A549 (cell line): ENCODE results near the gene PIP4K2A. TPM values are rescaled to one million over a fixed set of nuclear protein-coding genes. Genes with fewer than 3 reads are reported as not detected.
A peak's percentile ranks its signal among the peaks of the same experiment; 100 is the strongest.
"Not testable (repeated sequence)": the region's sequence is repeated elsewhere in the genome, so short reads cannot be mapped to it uniquely, and the experiment has no call there.

Experiments
- ATAC-seq, 2 experiments: fragments of 200-7000 bp in 1 of 2; fragments of >200 bp in 1 of 2; cut with Nextera tagmentation in 1 of 2; cut with Tn5 transposase in 1 of 2; 3 replicates each; pipeline versions ENCODE4 v1.8.0 to v1.9.1; 2018 to 2020; ENCODE audit warnings: mild to moderate bottlenecking in 1 of 2, moderate library complexity in 1 of 2
- CTCF ChIA-PET: fragments of 300-600 bp; sonication (Branson Sonifier 250); formaldehyde crosslinking; extraction: SDS; loops from one replicate; lab custom pipeline; 2021; ENCODE audit warnings: antibody characterized with exemption, inconsistent platforms; lab: Yijun Ruan, JAX
- POLR2A ChIA-PET: fragments of 350-600 bp; formaldehyde crosslinking; extraction: SDS; loops from one replicate; lab custom pipeline; 2021; ENCODE audit warnings: antibody characterized with exemption, inconsistent platforms; lab: Yijun Ruan, JAX
- DNase-seq, 2 experiments: peaks; one replicate each; pipeline versions ENCODE4 v3.0.0 to v3.0.0-alpha.2; 2011 to 2016; ENCODE audit warnings: low read depth in 1 of 2, low spot score in 1 of 2
- FAIRE-seq: peaks from 2 replicates; lab custom pipeline; 2011; peaks lifted over from hg19 to GRCh38; lab: Jason Lieb, UNC
- H3K27ac ChIP-seq, 2 experiments: fragments of >200 bp; sonication (Bioruptor Twin); formaldehyde crosslinking; 3 replicates each; pipeline ENCODE4 v1.5.1; 2016 to 2017
- H3K4me1 ChIP-seq: fragments of >200 bp; sonication (Bioruptor Twin); formaldehyde crosslinking; 3 replicates; pipeline ENCODE4 v1.6.1; 2016
- H3K4me2 ChIP-seq: fragments of >200 bp; sonication (Bioruptor Twin); formaldehyde crosslinking; 3 replicates; pipeline ENCODE4 v1.6.1; 2016
- H3K4me3 ChIP-seq: fragments of >200 bp; sonication (Bioruptor Twin); formaldehyde crosslinking; 3 replicates; pipeline ENCODE4 v1.5.1; 2016
- H3K9me3 ChIP-seq: fragments of >200 bp; sonication (Bioruptor Twin); formaldehyde crosslinking; 3 replicates; pipeline ENCODE4 v1.6.1; 2016
- CHD2 ChIP-seq: fragments of 150-350 bp; IDR thresholded peaks from 2 replicates; pipeline ENCODE4 v1.6.1; 2014; ENCODE audit warnings: low read length; ENCODE audit not compliant: partially characterized antibody
- EHMT2 ChIP-seq: fragments of 200-600 bp; sonication (generic); IDR thresholded peaks from 2 replicates; pipeline ENCODE4 v1.6.1; 2016; ENCODE audit warnings: antibody characterized with exemption, low read depth, mild to moderate bottlenecking, moderate library complexity
- FOSB ChIP-seq: fragments of 250-450 bp; sonication (Bioruptor Pico); IDR thresholded peaks from 2 replicates; pipeline ENCODE4 v1.5.0; 2020; ENCODE audit warnings: mild to moderate bottlenecking, moderate library complexity
- GATA3 ChIP-seq: IDR thresholded peaks from 2 replicates; pipeline ENCODE4 v1.6.1; 2012; ENCODE audit warnings: borderline replicate concordance
- HOXB13 ChIP-seq: fragments of 250-450 bp; sonication (Bioruptor Pico); IDR thresholded peaks from 2 replicates; pipeline ENCODE4 v1.5.0; 2020; ENCODE audit warnings: low read depth, mild to moderate bottlenecking, moderate library complexity
- HOXB5 ChIP-seq: fragments of 250-450 bp; sonication (Bioruptor Pico); IDR thresholded peaks from 2 replicates; pipeline ENCODE4 v1.5.0; 2020; ENCODE audit warnings: mild to moderate bottlenecking, moderate library complexity
- MYC ChIP-seq: IDR thresholded peaks from 2 replicates; pipeline ENCODE4 v1.6.1; 2012; ENCODE audit warnings: mild to moderate bottlenecking, inconsistent platforms, low read length, improper control_type of control experiment, borderline replicate concordance
- NPAS2 ChIP-seq: fragments of 250-450 bp; sonication (Bioruptor Pico); IDR thresholded peaks from 2 replicates; pipeline ENCODE4 v1.8.0; 2022; ENCODE audit warnings: mild to moderate bottlenecking, moderate library complexity, borderline replicate concordance
- POLR2AphosphoS2 ChIP-seq: conservative IDR thresholded peaks from 2 replicates; pipeline ENCODE4 v1.6.1; 2012; ENCODE audit warnings: low read length, improper control_type of control experiment, inconsistent platforms
- RAD21 ChIP-seq, 2 experiments: fragments of >200 bp in 1 of 2; sonication (Bioruptor Twin) in 1 of 2; formaldehyde crosslinking in 1 of 2; IDR thresholded peaks in 1 of 2; conservative IDR thresholded peaks in 1 of 2; 2 replicates in 1 of 2; 3 replicates in 1 of 2; pipeline ENCODE4 v1.6.1; 2012 to 2018; ENCODE audit warnings: inconsistent platforms in 1 of 2
- RCOR1 ChIP-seq: fragments of 150-350 bp; IDR thresholded peaks from 2 replicates; pipeline ENCODE4 v1.6.1; 2014; ENCODE audit warnings: antibody characterized with exemption, low read length, low read depth
- RNF2 ChIP-seq: fragments of 200-600 bp; sonication (generic); IDR thresholded peaks from 2 replicates; pipeline ENCODE4 v1.6.1; 2016; ENCODE audit warnings: low read depth, mild to moderate bottlenecking, antibody characterized with exemption, moderate library complexity, borderline replicate concordance
- SMC3 ChIP-seq: fragments of >200 bp; sonication (Bioruptor Twin); formaldehyde crosslinking; IDR thresholded peaks from 3 replicates; pipeline ENCODE4 v1.6.1; 2018; ENCODE audit warnings: inconsistent platforms
- TFCP2L1 ChIP-seq: fragments of 250-450 bp; sonication (Bioruptor Pico); IDR thresholded peaks from 2 replicates; pipeline ENCODE4 v1.5.0; 2021; ENCODE audit warnings: mild to moderate bottlenecking
- ZFP36 ChIP-seq: fragments of 450-650 bp; IDR thresholded peaks from 2 replicates; pipeline ENCODE4 v1.6.1; 2014; ENCODE audit warnings: borderline replicate concordance; ENCODE audit not compliant: partially characterized antibody
- WGBS: methylation state at CpG from one replicate; pipeline ENCODE4 v1.1.6; 2017; ENCODE audit errors: missing lambda C conversion rate; 5-methylcytosine and 5-hydroxymethylcytosine counted together
- polyA plus RNA-seq, 4 experiments: library from polyadenylated mRNA; depleted of rRNA in 3 of 4; stranded (reverse); fragments of >200 nt; fragmentation: RNase III in 1 of 4; extraction: RNeasy Plus Mini Kit Qiagen cat#74134 plus additional on column Dnase treatment in 1 of 4; gene quantifications; 2 replicates in 3 of 4; 3 replicates in 1 of 4; pipeline ENCODE4 v1.2.3, GENCODE V29; 2011 to 2017
- TF ChIP-seq, protein P1 (sequence below): fragments of 250-450 bp; sonication (Bioruptor Pico); IDR thresholded peaks from 2 replicates; pipeline ENCODE4 v1.5.0; 2021; ENCODE audit warnings: mild to moderate bottlenecking, moderate library complexity, borderline replicate concordance
- TF ChIP-seq, protein P2 (sequence below): fragments of 450-650 bp; IDR thresholded peaks from 2 replicates; pipeline ENCODE4 v1.6.1; 2014; ENCODE audit warnings: antibody characterized with exemption
- TF ChIP-seq, protein P3 (sequence below): IDR thresholded peaks from 2 replicates; pipeline ENCODE4 v1.6.1; 2012; ENCODE audit warnings: low read depth, borderline replicate concordance
- TF ChIP-seq, protein P4 (sequence below): fragments of >200 bp; sonication (Bioruptor Twin); formaldehyde crosslinking; IDR thresholded peaks from 3 replicates; pipeline ENCODE4 v1.5.1; 2016
- TF ChIP-seq, protein P5 (sequence below): fragments of 150-350 bp; IDR thresholded peaks from 2 replicates; pipeline ENCODE4 v1.6.1; 2014; ENCODE audit warnings: low read depth, mild to moderate bottlenecking, low read length
- TF ChIP-seq, protein P6 (sequence below): IDR thresholded peaks from 2 replicates; pipeline ENCODE4 v1.6.1; 2012
- TF ChIP-seq, protein P7 (sequence below): fragments of >200 bp; sonication (Bioruptor Twin); formaldehyde crosslinking; IDR thresholded peaks from 2 replicates; pipeline ENCODE4 v1.6.1; 2016

PIP4K2A gene
- polyA plus RNA-seq, 2 of the 4 experiments (the other 2 are of a cell fraction), result 23.1 to 24.0 TPM

DNA sequence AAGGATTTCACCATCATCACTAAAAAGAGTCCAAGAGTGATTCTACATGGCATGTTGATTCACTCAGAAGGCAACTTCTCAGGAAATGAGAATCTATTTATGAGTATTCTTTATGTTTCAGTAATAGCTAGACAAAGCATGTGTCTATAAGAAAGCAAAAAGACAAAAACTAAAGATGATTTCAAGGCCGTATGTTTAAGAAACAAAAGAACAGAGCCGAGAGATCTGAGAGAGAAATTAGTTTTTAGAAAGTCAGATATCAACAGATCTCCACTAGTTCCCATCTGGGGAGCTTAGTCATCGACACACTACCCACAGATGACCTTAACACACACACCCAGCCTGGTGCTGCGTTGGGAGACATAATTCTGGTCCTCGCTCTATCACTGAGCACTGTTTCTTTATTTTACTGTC is 21.0 kb downstream of the PIP4K2A start:
- Histone ChIP-seq H3K4me1 (peaks cover 19% of the 10 kb centered on the region), H3K4me2 (no peak overlapping the region), H3K9me3 (no peaks in the 10 kb centered on the region), H3K27ac (no peak overlapping the region), H3K4me3 (no peak overlapping the region)
- TF ChIP-seq POLR2AphosphoS2 (no peak), RAD21 (conservative IDR thresholded peaks at IDR 0.05 in 1 of 2, IDR thresholded peaks at IDR 0.05 in 1 of 2) (no peak), HOXB13 (CRISPR knock-in tag) (no peak), SMC3 (no peak), FOSB (no peak), ZFP36 (no peak), NPAS2 (no peak)
- TF ChIP-seq, protein P1, sequence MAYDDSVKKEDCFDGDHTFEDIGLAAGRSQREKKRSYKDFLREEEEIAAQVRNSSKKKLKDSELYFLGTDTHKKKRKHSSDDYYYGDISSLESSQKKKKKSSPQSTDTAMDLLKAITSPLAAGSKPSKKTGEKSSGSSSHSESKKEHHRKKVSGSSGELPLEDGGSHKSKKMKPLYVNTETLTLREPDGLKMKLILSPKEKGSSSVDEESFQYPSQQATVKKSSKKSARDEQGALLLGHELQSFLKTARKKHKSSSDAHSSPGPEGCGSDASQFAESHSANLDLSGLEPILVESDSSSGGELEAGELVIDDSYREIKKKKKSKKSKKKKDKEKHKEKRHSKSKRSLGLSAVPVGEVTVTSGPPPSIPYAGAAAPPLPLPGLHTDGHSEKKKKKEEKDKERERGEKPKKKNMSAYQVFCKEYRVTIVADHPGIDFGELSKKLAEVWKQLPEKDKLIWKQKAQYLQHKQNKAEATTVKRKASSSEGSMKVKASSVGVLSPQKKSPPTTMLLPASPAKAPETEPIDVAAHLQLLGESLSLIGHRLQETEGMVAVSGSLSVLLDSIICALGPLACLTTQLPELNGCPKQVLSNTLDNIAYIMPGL (CRISPR knock-in tag), result no peak
- WGBS, result 82% methylated on average over 5 of the region's 5 CpGs
- ChIA-PET CTCF (interaction anchor here (0.8 to 1.2 kb wide), 2 partner anchors 37 to 295 kb away, joined by 3 to 6 read pairs; no protein-coding TSS in a partner anchor), POLR2A (no interaction called here)
- no peak for ATAC-seq
- FAIRE-seq, result no peak
- DNase-seq, result no peak

DNA sequence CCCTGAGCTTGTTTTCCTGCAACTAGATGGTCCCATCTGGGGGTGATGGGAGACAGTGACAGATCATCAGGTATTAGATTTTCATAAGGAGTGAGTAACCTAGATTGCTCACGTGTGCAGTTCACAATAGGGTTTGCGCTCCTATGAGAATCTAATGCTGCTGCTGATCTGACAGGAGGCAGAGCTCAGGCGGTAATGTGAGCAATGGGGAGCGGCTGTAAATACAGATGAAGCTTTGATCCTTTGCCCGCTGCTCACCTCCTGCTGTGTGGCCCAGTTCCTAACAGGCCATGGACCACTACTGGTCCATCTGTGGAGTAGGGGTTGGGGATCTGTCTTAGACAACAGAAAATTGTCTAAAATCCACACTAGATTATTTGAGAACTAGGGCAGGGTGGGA is 22.3 kb downstream of the PIP4K2A start:
- WGBS, result 98% methylated on average over 5 of the region's 5 CpGs
- DNase-seq, H3K27ac ChIP-seq, H3K9me3 ChIP-seq, H3K4me2 ChIP-seq, FAIRE-seq, ATAC-seq, POLR2A ChIA-PET, H3K4me3 ChIP-seq: not testable (repeated sequence)
- peaks cover 19% of the 10 kb centered on the region for H3K4me1 ChIP-seq
- CTCF ChIA-PET, result interaction anchor here (0.6 to 1.6 kb wide), 5 partner anchors 9 to 1328 kb away, joined by 3 to 4 read pairs (median 3); no protein-coding TSS in a partner anchor

DNA sequence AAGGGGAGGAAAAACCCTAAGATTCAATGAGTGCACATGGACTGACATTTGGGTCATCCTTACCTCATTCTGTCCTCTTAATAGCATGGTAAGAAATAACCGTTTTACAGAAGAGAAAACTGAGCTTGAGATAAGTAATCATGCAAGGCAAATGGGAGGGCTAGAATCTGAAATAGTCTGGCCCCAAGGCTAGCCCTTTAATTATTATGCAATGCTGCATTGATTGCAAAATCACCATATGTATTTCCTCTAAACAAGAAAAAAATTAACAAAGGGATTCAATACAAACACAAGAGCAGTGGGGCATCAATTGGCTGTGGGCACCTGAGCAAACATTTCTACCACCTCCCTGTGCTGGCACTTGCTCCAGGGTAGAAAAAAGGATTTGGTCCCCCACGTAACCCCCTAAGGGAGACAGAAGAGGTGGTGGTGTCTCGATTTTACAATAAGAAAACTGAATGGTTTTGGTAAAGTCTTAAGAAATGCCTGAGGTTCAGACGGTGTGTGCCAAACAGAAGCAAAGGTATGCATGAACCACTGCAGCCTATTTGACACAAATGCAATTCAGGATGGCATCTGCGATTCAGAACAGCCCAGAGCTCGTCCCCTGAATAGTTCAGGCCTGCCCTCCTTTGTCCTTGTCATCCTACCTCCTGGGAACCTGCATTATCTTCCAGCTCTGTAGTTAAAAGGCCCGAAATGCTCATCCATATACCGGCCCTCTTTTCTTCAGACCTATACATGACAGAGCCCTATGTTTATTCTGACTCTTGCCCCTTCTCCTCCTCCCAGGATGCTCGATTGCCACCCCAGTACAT is 23.6 kb downstream of the PIP4K2A start:
- peak overlapping the region in 1 of 2 experiments; percentile 53; a peak in 1 of 6 replicates for H3K27ac ChIP-seq
- no peak overlapping the region for H3K4me3 ChIP-seq
- CTCF ChIA-PET, result interaction anchor here (1.0 kb wide), 2 partner anchors 10 to 64 kb away, joined by 3 to 5 read pairs; no protein-coding TSS in a partner anchor
- H3K4me1 ChIP-seq, result peaks cover 19% of the 10 kb centered on the region
- POLR2A ChIA-PET, result no interaction called here
- peak overlapping the region; percentile 43 for H3K4me2 ChIP-seq
- 60% methylated on average over 9 of the region's 9 CpGs for WGBS
- ATAC-seq (no peak; a peak in 2 of 6 replicates), FAIRE-seq (no peak), DNase-seq (no peak)
- H3K9me3 ChIP-seq, result no peaks in the 10 kb centered on the region
- TF ChIP-seq, protein P2, sequence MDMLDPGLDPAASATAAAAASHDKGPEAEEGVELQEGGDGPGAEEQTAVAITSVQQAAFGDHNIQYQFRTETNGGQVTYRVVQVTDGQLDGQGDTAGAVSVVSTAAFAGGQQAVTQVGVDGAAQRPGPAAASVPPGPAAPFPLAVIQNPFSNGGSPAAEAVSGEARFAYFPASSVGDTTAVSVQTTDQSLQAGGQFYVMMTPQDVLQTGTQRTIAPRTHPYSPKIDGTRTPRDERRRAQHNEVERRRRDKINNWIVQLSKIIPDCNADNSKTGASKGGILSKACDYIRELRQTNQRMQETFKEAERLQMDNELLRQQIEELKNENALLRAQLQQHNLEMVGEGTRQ, result no peak
- TF ChIP-seq, protein P3, sequence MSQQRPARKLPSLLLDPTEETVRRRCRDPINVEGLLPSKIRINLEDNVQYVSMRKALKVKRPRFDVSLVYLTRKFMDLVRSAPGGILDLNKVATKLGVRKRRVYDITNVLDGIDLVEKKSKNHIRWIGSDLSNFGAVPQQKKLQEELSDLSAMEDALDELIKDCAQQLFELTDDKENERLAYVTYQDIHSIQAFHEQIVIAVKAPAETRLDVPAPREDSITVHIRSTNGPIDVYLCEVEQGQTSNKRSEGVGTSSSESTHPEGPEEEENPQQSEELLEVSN, result no peak
- TF ChIP-seq RNF2, result no peak
- TF ChIP-seq EHMT2, result no peak
- TF ChIP-seq, protein P4, sequence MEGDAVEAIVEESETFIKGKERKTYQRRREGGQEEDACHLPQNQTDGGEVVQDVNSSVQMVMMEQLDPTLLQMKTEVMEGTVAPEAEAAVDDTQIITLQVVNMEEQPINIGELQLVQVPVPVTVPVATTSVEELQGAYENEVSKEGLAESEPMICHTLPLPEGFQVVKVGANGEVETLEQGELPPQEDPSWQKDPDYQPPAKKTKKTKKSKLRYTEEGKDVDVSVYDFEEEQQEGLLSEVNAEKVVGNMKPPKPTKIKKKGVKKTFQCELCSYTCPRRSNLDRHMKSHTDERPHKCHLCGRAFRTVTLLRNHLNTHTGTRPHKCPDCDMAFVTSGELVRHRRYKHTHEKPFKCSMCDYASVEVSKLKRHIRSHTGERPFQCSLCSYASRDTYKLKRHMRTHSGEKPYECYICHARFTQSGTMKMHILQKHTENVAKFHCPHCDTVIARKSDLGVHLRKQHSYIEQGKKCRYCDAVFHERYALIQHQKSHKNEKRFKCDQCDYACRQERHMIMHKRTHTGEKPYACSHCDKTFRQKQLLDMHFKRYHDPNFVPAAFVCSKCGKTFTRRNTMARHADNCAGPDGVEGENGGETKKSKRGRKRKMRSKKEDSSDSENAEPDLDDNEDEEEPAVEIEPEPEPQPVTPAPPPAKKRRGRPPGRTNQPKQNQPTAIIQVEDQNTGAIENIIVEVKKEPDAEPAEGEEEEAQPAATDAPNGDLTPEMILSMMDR, result no peak
- TF ChIP-seq, protein P5, sequence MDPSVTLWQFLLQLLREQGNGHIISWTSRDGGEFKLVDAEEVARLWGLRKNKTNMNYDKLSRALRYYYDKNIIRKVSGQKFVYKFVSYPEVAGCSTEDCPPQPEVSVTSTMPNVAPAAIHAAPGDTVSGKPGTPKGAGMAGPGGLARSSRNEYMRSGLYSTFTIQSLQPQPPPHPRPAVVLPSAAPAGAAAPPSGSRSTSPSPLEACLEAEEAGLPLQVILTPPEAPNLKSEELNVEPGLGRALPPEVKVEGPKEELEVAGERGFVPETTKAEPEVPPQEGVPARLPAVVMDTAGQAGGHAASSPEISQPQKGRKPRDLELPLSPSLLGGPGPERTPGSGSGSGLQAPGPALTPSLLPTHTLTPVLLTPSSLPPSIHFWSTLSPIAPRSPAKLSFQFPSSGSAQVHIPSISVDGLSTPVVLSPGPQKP, result no peak
- TF ChIP-seq TFCP2L1, result no peak
- TF ChIP-seq GATA3, result no peak
- TF ChIP-seq SMC3, result no peak
- TF ChIP-seq MYC, result no peak
- no peak for TF ChIP-seq RCOR1
- TF ChIP-seq, protein P6, sequence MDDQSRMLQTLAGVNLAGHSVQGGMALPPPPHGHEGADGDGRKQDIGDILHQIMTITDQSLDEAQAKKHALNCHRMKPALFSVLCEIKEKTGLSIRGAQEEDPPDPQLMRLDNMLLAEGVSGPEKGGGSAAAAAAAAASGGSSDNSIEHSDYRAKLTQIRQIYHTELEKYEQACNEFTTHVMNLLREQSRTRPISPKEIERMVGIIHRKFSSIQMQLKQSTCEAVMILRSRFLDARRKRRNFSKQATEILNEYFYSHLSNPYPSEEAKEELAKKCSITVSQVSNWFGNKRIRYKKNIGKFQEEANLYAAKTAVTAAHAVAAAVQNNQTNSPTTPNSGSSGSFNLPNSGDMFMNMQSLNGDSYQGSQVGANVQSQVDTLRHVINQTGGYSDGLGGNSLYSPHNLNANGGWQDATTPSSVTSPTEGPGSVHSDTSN, result no peak
- TF ChIP-seq RAD21 (conservative IDR thresholded peaks at IDR 0.05 in 1 of 2, IDR thresholded peaks at IDR 0.05 in 1 of 2), result no peak
- TF ChIP-seq CHD2, result no peak
- TF ChIP-seq, protein P7, sequence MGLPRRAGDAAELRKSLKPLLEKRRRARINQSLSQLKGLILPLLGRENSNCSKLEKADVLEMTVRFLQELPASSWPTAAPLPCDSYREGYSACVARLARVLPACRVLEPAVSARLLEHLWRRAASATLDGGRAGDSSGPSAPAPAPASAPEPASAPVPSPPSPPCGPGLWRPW, result peak; percentile 76
- no peak for TF ChIP-seq HOXB5 (CRISPR knock-in tag)
